Left renal pelvis (tissue), 4 donors: ENCODE results near the gene IRF4. TPM values are rescaled to one million over a fixed set of nuclear protein-coding genes. Genes with fewer than 3 reads are reported as not detected.

Experiments used
- DNase-seq, 4 donors: peaks; one replicate each; pipeline ENCODE4 v3.0.0-alpha.2; 2013; ENCODE audit warnings: low read depth in 4 of 4, low spot score in 3 of 4
- polyA plus RNA-seq, 4 donors: library from polyadenylated mRNA; unstranded; fragments of 120-200 nt; gene quantifications; one replicate each; pipeline ENCODE4 v1.2.1, GENCODE V29; 2013; ENCODE audit not compliant: insufficient read length in 4 of 4

IRF4 gene
- polyA plus RNA-seq, 4 donors, result 0.18 to 2.2 (median 0.55) TPM

DNA sequence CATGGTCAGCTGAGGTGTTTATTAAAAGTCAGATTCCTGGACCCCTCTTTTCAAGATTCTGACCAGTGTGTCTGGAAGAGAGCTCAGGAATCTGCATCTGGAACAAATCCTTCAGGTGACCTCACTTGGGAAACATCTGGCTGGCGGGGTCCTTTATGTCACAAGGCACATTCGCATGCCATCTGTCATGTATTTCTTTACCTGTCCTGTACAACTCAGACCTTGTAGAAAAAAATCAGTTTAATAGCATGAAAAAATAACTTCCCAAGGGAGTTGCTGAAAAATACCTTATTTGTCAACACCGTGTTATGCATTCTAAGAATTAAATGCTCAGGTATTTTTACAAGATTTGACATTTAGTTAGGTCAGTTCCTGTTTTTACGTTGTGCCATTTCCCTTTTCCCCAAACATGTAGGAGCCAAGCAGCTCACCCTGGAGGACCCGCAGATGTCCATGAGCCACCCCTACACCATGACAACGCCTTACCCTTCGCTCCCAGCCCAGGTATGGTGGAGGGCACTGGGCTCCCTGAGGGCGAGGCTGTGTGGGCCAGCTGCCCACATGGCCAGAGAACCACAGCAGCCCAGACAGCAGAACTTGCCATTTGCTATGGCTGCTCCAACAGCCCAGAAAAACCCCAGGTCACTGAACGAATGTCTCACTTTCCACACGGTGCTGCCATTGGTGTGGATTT, 4.0 kb downstream of the IRF4 start:
- no peak for DNase-seq

DNA sequence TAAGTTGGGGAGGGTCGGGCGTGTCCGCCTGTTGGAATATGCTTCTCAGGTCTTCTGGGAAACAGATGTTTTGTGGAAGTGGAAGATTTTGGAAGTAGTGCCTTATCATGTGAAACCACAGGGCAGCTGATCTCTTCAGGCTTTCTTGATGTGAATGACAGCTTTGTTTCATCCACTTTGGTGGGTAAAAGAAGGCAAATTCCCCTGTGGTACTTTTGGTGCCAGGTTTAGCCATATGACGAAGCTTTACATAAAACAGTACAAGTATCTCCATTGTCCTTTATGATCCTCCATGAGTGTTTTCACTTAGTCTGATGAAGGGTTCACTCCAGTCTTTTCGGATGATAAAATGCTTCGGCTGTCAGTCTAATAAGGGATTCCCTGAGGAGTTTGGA, 4.6 kb downstream of the IRF4 start:
- no peak for DNase-seq

DNA sequence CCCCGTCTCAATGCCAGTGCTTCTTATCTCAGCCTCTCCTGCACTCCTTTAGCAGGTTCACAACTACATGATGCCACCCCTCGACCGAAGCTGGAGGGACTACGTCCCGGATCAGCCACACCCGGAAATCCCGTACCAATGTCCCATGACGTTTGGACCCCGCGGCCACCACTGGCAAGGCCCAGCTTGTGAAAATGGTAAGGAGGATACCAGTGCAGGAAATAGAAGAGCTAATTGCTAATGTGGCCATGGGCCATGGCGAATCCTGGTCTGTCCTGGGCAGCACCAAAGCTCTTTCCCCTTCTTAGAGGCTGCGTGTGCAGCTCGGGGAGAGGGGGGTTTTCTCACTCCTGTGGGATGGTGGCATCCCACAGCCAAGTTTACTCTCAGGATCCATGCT, 5.5 kb downstream of the IRF4 start:
- no peak for DNase-seq

DNA sequence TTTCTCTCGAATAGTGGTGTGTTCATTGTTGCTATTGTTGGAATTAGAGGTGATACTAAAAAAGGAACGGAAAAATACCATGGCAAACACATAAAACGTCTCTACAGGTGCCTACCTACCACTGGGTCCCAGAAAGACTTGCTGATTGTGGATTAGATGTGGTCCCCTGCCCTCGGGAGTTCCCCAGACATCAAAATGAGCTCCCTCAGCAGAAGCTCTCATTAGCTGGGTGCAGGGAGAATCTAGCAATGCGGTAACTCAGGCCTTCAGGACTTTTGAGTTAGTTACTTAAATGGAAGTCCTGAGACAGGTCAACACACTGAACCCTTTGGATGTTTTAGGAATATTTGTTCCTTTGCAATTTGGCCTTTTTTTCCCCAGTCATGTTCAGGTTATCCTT, 6.1 kb downstream of the IRF4 start:
- no peak for DNase-seq

DNA sequence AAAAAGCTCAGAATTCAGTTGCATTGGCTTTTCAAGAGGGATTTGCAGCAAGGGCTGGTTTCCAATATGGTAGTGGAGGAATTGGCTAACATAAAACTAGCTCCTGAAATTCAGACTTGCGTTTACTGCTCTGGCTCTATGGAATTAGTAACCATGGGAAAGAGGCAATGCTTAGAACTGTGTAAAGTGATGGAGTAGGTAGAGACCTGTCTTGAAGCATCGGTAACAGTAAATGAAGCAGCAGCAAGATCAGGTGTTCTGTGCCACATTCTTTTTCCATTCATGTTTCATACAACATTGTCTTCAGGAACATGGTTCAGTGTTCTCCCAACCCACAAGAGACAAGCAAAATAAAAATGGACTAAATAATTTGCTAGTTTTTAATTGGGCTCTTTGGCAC, 6.5 kb downstream of the IRF4 start:
- DNase-seq, result no peak

DNA sequence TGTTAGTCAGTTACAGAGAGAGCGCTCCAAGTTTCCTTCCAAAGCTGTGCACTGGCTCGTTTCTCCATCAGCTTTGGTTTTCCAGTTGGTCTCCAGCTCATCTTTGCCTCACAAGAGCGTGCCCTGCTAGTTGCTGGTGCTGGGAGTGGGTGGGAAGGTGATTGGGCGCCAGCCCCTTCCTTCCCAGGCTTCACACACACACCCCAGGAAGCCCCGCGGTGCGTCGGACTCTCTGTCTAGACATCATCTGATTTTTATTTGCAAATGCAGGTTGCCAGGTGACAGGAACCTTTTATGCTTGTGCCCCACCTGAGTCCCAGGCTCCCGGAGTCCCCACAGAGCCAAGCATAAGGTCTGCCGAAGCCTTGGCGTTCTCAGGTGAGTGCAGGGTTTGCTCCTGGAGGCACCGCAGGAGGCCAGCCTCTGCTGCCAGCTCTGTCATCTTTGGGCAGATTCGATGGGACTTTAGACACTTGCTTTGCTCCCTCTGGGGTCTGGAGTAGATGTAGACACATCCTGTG, 7.1 kb downstream of the IRF4 start:
- DNase-seq, result no peak

DNA sequence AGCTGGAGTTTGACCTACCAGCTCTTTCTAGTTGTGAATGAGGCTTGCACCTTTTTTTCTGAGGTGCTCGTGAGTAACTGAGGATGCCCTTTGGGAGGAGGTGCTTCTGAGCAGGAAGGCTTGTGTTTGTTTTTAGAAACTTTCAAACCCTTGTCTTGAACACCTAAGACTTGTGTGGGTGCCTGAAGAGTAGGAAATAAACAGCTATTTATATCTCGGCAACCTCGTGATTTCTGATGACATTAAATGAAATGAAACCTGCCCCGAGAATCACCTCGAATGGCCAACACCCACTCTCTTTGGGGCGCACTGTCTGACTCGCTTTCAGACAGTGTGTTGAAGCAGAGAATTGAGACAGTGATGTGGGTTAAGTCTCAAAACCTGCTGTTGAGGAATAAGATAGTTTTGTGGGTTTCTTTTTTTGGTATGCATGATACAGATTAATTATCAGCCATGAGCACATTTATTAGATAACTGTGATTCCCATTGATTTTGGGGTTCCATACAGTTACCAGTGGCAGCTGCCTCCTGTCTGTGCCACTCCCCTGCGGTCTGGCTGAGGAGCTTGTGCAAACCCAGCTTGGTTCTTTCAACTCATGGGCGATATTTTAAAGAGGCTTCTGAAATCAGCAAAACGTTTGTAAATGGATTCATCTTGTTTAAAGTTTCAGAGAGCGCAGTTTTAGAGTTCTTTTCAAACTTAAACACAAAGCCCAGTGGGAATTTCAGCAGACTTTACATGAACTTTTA, 8.4 kb downstream of the IRF4 start:
- DNase-seq, result no peak

DNA sequence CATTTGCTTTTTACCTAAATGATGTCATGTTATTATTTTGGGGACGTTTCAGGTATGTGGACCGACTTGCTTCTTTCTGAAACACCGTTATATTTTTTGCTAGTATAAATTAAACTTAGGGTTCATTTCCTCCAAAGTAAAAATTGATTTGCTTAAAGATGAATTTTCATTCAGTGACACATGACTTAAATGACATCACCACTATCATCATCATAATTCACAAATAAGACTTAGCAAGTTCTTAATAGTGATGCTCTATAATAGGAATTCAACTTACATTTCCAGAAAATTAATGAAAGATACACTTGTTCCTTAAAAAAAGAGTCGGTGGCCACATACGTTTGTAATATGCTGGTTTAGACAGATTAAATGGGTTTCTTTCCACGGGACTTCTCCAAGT, 9.3 kb downstream of the IRF4 start:
- DNase-seq, result no peak

DNA sequence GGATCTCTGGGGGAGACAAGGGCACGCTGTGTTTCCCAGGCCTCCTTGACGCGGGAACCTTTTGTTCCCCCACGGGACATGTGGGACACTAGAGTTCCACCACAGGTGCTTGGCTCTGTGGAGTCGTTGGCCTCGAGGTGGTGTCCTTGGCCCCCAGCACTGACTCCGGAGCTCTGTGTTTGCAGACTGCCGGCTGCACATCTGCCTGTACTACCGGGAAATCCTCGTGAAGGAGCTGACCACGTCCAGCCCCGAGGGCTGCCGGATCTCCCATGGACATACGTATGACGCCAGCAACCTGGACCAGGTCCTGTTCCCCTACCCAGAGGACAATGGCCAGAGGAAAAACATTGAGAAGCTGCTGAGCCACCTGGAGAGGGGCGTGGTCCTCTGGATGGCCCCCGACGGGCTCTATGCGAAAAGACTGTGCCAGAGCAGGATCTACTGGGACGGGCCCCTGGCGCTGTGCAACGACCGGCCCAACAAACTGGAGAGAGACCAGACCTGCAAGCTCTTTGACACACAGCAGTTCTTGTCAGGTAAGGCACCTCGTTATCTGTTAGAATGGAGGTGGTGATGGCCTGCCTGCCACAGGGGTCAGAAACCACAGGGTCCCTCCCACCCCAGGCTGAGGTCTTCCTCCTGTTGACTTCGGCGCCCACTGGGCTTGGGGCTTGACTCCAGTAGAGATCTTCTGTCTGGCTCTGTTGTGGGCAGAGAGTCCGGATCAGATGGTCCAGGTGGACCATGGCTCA, 9.9 kb downstream of the IRF4 start:
- no peak for DNase-seq

DNA sequence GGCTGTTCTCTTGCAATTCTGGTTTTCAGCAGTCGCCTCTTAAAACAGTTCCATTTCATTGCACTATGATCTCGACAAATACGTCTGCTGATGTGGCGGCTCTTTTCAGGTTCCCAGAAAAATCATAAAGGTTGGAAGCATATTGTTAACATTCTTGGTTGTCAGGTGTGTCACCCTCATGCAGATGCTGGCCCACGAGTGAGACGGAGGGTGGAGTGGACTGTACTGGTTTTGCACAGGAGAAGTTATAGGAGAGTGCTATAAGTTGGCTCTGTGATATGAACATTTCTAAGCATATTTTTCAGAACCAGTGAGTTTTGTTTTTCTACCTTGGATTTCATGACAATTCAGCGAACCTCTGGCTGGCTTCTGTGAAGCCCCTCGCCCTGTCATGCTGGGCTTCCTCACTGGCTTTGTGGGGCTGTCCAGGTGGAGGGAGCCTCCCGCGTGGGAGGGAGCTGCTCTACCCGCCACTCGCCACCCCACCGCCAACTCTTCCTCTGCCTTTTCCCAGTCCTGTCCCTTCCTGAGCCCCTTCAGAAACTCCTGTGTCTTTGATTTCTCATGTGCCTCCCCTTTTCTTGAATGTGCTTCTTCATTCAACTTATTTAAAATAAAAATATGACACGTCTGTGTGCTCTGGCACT, 10.6 kb downstream of the IRF4 start:
- DNase-seq, result no peak

DNA sequence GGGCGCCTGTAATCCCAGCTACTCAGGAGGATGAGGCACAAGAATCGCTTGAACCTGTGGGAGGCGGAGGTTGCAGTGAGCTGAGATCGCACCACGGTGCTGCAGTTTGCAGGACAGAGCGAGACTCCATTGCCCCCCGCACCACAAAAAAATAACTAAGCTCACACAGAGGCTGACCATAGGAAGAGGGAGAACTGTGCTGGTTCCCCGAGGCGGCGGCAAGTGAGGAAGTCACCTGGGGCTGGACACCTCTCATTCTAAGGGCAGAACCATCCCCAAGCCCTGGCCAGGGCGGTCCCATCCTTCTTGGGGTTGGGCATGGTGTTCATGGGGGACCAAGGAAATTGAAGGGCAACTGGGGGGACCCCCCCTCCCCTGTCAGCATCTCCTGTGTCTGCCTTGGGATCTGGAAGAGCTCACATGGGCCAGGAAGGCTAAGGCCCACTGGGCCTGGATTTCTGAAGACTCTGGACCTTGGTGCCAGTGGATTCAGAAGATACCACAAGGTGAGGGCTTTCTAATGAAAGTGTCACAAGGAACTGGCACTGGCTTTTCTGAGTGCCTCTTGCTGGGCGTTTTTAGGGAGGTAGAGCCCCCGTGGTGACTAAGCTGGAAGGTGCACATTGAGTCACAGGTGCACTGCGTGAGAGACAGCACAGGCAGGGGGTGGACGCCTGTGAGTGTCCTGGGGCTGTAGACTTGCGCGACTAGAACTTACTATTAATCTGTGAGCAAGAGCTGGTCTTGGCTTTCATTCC, 11.5 kb downstream of the IRF4 start:
- no peak for DNase-seq

DNA sequence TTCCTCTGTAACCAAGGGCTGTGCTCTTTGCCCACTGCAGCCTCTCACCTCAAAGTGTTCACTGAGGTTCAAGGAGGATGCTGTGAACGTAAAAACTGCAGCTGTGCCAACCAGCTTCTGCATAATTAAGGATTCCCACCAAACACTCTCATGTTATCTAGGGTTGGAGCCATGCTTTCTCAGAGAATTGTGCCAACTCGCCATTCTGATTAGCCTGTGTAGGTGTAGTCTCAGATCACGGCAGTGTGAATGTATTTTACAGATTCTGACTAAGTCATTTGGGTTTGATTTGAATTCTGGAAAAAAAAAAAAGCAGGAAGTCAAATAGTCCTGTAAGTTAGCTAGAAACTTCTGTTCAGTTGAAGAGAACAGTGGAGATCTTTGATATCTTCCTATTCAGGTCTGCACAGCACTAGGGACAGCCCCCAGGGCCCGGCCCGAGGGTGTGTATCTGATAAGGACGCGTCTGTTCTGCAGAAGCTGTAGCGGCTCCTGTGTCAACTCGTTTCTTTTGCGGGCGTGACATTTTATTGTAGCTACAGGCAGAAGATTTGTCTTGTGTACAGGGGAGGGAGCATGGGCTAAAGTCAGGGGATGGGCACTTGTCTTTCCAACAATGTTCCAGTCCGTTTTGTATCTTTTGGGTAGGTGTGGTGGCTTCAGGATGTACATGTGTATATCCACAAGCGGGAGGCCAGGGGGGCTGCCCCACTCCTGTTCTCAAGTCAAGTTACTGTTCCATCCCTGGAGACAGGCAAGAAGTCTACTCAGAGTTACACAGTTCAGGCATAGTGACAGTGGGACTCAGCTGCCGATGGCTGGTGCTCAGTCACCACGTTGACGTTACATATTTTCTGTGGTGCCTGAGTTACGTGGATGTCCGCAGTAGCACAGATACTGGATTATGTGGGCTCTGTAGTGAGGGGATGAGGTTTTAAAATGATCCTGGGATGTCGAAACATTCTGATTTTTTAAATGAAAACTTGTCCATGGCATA, 12.4 kb downstream of the IRF4 start:
- DNase-seq, result no peak

DNA sequence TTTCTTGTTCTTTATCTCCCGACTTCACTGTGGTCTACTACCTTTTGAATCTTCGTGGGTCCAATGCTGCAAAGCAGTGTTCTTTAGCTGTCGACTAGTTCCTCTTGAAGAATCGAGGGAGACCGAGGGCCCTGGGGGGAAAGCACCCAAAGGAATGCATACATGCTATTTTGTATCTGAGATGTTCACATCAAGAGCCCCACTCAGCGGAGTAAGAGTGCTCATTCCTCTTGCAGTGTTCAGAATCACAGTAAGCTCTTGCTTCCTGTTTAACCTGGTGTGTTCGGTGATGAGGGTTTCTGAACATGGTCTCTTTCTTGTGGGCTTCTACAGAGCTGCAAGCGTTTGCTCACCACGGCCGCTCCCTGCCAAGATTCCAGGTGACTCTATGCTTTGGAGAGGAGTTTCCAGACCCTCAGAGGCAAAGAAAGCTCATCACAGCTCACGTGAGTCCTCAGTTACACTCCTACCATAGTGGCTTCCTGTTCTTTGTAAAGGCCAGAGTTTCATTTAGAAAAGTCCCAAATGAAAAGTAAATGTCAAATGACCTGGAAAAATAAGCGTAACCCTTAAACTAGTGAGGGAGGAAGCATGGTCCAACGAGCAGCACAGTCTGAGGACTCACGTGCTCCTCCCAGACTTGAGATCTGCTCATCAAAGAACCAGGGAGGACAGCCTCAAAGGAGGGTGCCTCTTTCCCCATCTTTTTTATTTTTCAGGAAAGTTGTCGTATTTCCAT, 13.3 kb downstream of the IRF4 start:
- DNase-seq, result no peak

DNA sequence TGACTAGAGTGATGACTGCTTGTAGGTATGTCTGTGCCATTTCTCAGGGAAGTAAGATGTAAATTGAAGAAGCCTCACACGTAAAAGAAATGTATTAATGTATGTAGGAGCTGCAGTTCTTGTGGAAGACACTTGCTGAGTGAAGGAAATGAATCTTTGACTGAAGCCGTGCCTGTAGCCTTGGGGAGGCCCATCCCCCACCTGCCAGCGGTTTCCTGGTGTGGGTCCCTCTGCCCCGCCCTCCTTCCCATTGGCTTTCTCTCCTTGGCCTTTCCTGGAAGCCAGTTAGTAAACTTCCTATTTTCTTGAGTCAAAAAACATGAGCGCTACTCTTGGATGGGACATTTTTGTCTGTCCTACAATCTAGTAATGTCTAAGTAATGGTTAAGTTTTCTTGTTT, 16.6 kb downstream of the IRF4 start:
- DNase-seq, result no peak

DNA sequence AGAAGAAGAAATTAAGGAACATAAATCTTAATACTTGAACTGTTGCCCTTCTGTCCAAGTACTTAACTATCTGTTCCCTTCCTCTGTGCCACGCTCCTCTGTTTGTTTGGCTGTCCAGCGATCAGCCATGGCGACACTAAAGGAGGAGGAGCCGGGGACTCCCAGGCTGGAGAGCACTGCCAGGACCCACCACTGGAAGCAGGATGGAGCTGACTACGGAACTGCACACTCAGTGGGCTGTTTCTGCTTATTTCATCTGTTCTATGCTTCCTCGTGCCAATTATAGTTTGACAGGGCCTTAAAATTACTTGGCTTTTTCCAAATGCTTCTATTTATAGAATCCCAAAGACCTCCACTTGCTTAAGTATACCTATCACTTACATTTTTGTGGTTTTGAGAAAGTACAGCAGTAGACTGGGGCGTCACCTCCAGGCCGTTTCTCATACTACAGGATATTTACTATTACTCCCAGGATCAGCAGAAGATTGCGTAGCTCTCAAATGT, 17.1 kb downstream of the IRF4 start:
- no peak for DNase-seq

DNA sequence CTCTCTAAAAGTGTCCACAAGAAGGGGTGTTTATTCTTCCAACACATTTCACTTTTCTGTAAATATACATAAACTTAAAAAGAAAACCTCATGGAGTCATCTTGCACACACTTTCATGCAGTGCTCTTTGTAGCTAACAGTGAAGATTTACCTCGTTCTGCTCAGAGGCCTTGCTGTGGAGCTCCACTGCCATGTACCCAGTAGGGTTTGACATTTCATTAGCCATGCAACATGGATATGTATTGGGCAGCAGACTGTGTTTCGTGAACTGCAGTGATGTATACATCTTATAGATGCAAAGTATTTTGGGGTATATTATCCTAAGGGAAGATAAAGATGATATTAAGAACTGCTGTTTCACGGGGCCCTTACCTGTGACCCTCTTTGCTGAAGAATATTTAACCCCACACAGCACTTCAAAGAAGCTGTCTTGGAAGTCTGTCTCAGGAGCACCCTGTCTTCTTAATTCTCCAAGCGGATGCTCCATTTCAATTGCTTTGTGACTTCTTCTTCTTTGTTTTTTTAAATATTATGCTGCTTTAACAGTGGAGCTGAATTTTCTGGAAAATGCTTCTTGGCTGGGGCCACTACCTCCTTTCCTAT, 17.9 kb downstream of the IRF4 start:
- DNase-seq, result no peak

DNA sequence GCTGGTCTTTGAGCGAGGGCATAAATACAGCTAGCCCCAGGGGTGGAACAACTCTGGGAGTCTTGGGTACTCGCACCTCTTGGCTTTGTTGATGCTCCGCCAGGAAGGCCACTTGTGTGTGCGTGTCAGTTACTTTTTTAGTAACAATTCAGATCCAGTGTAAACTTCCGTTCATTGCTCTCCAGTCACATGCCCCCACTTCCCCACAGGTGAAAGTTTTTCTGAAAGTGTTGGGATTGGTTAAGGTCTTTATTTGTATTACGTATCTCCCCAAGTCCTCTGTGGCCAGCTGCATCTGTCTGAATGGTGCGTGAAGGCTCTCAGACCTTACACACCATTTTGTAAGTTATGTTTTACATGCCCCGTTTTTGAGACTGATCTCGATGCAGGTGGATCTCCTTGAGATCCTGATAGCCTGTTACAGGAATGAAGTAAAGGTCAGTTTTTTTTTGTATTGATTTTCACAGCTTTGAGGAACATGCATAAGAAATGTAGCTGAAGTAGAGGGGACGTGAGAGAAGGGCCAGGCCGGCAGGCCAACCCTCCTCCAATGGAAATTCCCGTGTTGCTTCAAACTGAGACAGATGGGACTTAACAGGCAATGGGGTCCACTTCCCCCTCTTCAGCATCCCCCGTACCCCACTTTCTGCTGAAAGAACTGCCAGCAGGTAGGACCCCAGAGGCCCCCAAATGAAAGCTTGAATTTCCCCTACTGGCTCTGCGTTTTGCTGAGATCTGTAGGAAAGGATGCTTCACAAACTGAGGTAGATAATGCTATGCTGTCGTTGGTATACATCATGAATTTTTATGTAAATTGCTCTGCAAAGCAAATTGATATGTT, 19.2 kb downstream of the IRF4 start:
- no peak for DNase-seq
